ENCODE data around the gene METAP1D.

DNA sequence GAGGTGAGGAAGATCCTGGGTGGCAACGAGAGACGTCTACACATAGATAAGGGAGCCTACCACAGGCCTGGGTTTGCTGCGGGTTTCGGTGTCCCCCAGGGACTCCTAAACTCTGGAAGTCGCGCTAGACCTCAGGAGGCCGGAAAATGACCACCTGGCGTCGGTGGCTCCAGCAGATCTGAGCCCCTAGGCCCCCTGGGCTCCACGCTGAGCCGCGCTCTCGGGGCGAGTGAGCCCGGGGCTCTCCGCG, 84.6 kb downstream of the METAP1D start:
- TF ChIP-seq, protein P1, sequence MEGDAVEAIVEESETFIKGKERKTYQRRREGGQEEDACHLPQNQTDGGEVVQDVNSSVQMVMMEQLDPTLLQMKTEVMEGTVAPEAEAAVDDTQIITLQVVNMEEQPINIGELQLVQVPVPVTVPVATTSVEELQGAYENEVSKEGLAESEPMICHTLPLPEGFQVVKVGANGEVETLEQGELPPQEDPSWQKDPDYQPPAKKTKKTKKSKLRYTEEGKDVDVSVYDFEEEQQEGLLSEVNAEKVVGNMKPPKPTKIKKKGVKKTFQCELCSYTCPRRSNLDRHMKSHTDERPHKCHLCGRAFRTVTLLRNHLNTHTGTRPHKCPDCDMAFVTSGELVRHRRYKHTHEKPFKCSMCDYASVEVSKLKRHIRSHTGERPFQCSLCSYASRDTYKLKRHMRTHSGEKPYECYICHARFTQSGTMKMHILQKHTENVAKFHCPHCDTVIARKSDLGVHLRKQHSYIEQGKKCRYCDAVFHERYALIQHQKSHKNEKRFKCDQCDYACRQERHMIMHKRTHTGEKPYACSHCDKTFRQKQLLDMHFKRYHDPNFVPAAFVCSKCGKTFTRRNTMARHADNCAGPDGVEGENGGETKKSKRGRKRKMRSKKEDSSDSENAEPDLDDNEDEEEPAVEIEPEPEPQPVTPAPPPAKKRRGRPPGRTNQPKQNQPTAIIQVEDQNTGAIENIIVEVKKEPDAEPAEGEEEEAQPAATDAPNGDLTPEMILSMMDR (IDR thresholded peaks at IDR 0.05): no peak
- no peak for TF ChIP-seq POLR2A (IDR thresholded peaks at IDR 0.05)
- TF ChIP-seq POLR2AphosphoS5 (IDR thresholded peaks at IDR 0.05): no peak

Measured in prostate gland (tissue), 2 donors.